ENCODE measurements around the gene PRKAG3. TPM values are rescaled to one million over a fixed set of nuclear protein-coding genes. Genes with fewer than 3 reads are reported as not detected.
A peak's percentile ranks its signal among the peaks of the same experiment; 100 is the strongest.

PRKAG3 gene
- total and polyA plus RNA-seq, 2 donors (not counting 3 experiments of a cell fraction or from before 2014, with no cell fraction given): not detected

DNA sequence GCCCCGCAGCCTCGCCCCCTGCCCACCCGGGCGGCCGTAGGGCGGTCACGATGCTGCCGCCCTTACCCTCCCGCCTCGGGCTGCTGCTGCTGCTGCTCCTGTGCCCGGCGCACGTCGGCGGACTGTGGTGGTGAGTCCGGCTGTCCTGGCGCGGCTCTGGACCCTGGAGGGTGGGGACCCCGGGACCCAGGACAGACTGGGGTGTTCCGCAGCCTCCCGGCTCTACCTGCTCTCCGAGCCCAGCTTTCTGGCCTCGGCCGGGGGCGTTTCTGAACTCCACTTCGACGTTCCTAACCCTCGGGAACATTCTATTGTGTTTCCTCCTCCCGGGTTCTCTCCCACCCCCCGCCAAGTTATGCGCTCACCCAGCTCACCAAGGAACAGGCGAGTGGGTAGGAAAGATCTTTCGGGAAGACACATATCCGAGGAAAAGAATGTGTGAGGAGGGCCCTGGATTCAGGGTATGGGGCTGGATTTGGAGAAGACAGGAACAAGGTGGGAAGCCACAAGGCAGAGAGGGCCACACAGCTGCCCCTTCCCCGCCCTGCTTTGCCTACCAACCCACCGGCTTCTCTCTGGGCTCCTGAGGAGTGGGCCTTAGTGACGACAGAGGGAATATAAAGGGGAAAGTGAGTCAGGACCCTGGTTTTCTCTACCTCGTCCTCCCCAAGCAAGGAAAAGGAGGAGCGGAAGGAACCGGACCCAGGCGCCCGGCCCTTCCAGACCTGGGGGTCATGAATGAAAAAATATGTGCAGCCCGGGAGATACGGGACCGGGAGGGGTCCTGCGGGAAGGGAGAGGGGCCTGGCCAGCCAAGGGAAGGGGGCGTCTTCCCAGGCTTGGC is 28.6 kb upstream of the PRKAG3 start:
- TF ChIP-seq POLR2AphosphoS5 (IDR thresholded peaks at IDR 0.05; ENCODE audit: insufficient read depth, low read depth, low read length) (no peak), EZH2 (IDR thresholded peaks at IDR 0.05; ENCODE audit: borderline replicate concordance, low read depth, low read length, severe bottlenecking) (peak; percentile 89), MYC (IDR thresholded peaks at IDR 0.05; ENCODE audit: low read depth, low read length) (no peak)
- TF ChIP-seq, protein P1, sequence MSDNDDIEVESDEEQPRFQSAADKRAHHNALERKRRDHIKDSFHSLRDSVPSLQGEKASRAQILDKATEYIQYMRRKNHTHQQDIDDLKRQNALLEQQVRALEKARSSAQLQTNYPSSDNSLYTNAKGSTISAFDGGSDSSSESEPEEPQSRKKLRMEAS (IDR thresholded peaks at IDR 0.05; ENCODE audit: insufficient read depth, insufficient read length): no peak
- dilution Hi-C loops (cut with MboI; ENCODE audit: extremely low pct_ligation_motif_present, low sequenced_read_pairs) (no loop called here), intact Hi-C loops (cut with micrococcal nuclease) (no loop called here)
- no peaks in the 10 kb centered on the region for H3K4me1 ChIP-seq (ENCODE audit: control insufficient read depth, extremely low read depth, insufficient read depth, low read length)
- no peak overlapping the region for H3K27ac ChIP-seq (ENCODE audit: insufficient read depth, low read depth, low read length)
- H3K9me1 ChIP-seq (replicated peaks; ENCODE audit: control insufficient read depth, extremely low read depth, insufficient read depth, low read length): no peaks in the 10 kb centered on the region
- H3K4me2 ChIP-seq (ENCODE audit: insufficient read depth, low read length): no peak overlapping the region
- H3K27me3 ChIP-seq (ENCODE audit: control insufficient read depth in 2 of 2, insufficient read depth in 2 of 2, low read length in 2 of 2): peaks cover 60 to 63% of the 10 kb centered on the region in 2 experiments
- ChIA-PET CTCF (interaction anchor here (0.6 to 1.5 kb wide), 5 partner anchors 12 to 398 kb away, joined by 3 to 12 read pairs (median 6); no protein-coding TSS in a partner anchor), POLR2A (no interaction called here)
- no peak for FAIRE-seq
- H3K36me3 ChIP-seq (ENCODE audit: control insufficient read depth in 2 of 2, extremely low read depth in 1 of 2, insufficient read depth in 2 of 2, low read length in 2 of 2): no peaks in the 10 kb centered on the region
- no peaks in the 10 kb centered on the region for H3K79me2 ChIP-seq (ENCODE audit: control insufficient read depth, insufficient read depth, low read length)
- H3K9ac ChIP-seq (replicated peaks; ENCODE audit: extremely low read depth, insufficient read depth, low read length): no peak overlapping the region
- no peak overlapping the region for H2AFZ ChIP-seq (ENCODE audit: low read depth, low read length)
- H4K20me1 ChIP-seq (replicated peaks; ENCODE audit: control insufficient read depth, extremely low read depth, insufficient read depth, low read length): no peaks in the 10 kb centered on the region
- no peaks in the 10 kb centered on the region for H3K9me3 ChIP-seq (replicated peaks; ENCODE audit: control insufficient read depth, insufficient read depth, low read length)
- BruUV-seq (replicated peaks): no TSS peak
- no peak for DNase-seq (ENCODE audit: low read depth, low spot score)
- H3K4me3 ChIP-seq (replicated peaks in 1 of 3; ENCODE audit: insufficient read depth in 1 of 3, low read depth in 1 of 3, low read length in 3 of 3): no peak overlapping the region

DNA sequence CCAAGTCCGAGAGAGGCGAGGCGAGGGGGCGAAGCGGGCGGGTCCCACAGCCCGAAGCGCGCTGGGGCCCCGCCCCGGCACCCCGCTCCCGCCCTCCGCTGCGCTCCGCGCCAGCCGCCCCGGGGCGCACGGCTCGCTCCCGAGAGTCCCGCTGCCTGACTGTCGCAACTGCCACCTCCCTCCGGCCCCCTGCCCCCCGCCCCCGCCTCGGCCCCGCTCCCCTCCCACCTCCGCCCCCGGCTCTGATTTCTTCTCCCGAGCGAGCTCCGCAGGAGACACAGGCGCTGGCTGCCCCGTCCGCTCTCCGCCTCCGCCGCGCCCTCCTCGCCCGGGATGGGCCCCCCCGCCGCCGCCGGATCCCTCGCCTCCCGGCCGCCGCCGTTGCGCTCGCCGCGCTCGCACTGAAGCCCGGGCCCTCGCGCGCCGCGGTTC is 28.0 kb upstream of the PRKAG3 start, which contains the start of gene WNT6:
Gene WNT6 (plus strand): TSS at position 250 of the 432 bp plus-strand sequence. CDS start 233 bp downstream, outside the sequence.
- dilution Hi-C loops (cut with MboI; ENCODE audit: extremely low pct_ligation_motif_present, low sequenced_read_pairs): no loop called here
- H3K9me3 ChIP-seq (replicated peaks; ENCODE audit: control insufficient read depth, insufficient read depth, low read length): no peaks in the 10 kb centered on the region
- DNase-seq (ENCODE audit: low read depth, low spot score) (no peak), FAIRE-seq (no peak)
- no peaks in the 10 kb centered on the region for H3K4me1 ChIP-seq (ENCODE audit: control insufficient read depth, extremely low read depth, insufficient read depth, low read length)
- H3K4me3 ChIP-seq (replicated peaks in 1 of 3; ENCODE audit: insufficient read depth in 1 of 3, low read depth in 1 of 3, low read length in 3 of 3): no peak within 1 kb of the TSS
- no peak within 1 kb of the TSS for H3K27ac ChIP-seq (ENCODE audit: insufficient read depth, low read depth, low read length)
- H3K9me1 ChIP-seq (replicated peaks; ENCODE audit: control insufficient read depth, extremely low read depth, insufficient read depth, low read length): no peaks in the 10 kb centered on the region
- BruUV-seq (replicated peaks): no TSS peak
- H3K36me3 ChIP-seq (ENCODE audit: control insufficient read depth in 2 of 2, extremely low read depth in 1 of 2, insufficient read depth in 2 of 2, low read length in 2 of 2): no peaks in the 10 kb centered on the region
- H4K20me1 ChIP-seq (replicated peaks; ENCODE audit: control insufficient read depth, extremely low read depth, insufficient read depth, low read length): no peaks in the 10 kb centered on the region
- no peak within 1 kb of the TSS for H3K4me2 ChIP-seq (ENCODE audit: insufficient read depth, low read length)
- intact Hi-C loops (cut with micrococcal nuclease): no loop called here
- H3K9ac ChIP-seq (replicated peaks; ENCODE audit: extremely low read depth, insufficient read depth, low read length): no peak within 1 kb of the TSS
- ChIA-PET CTCF (interaction anchor here (0.6 to 2.6 kb wide), 3 partner anchors 17 to 397 kb away, joined by 3 to 15 read pairs (median 6); no protein-coding TSS in a partner anchor), POLR2A (no interaction called here)
- H2AFZ ChIP-seq (ENCODE audit: low read depth, low read length): no peak within 1 kb of the TSS
- TF ChIP-seq FOS (IDR thresholded peaks at IDR 0.05; ENCODE audit: borderline replicate concordance, insufficient read depth, low read length) (no peak), POLR2A (IDR thresholded peaks at IDR 0.05; ENCODE audit: low read depth, low read length) (no peak), MYC (IDR thresholded peaks at IDR 0.05; ENCODE audit: low read depth, low read length) (no peak), JUN (IDR thresholded peaks at IDR 0.05; ENCODE audit: borderline replicate concordance, insufficient read depth, insufficient read length, low read depth) (no peak), POLR2AphosphoS5 (IDR thresholded peaks at IDR 0.05; ENCODE audit: insufficient read depth, low read depth, low read length) (no peak), EZH2 (IDR thresholded peaks at IDR 0.05; ENCODE audit: borderline replicate concordance, low read depth, low read length, severe bottlenecking) (no peak), GATA2 (IDR thresholded peaks at IDR 0.05; ENCODE audit: insufficient read depth, insufficient read length, low read depth, low read length) (no peak)
- TF ChIP-seq, protein P2, sequence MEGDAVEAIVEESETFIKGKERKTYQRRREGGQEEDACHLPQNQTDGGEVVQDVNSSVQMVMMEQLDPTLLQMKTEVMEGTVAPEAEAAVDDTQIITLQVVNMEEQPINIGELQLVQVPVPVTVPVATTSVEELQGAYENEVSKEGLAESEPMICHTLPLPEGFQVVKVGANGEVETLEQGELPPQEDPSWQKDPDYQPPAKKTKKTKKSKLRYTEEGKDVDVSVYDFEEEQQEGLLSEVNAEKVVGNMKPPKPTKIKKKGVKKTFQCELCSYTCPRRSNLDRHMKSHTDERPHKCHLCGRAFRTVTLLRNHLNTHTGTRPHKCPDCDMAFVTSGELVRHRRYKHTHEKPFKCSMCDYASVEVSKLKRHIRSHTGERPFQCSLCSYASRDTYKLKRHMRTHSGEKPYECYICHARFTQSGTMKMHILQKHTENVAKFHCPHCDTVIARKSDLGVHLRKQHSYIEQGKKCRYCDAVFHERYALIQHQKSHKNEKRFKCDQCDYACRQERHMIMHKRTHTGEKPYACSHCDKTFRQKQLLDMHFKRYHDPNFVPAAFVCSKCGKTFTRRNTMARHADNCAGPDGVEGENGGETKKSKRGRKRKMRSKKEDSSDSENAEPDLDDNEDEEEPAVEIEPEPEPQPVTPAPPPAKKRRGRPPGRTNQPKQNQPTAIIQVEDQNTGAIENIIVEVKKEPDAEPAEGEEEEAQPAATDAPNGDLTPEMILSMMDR (IDR thresholded peaks at IDR 0.05; ENCODE audit: extremely low read depth in 1 of 2, insufficient read depth in 1 of 2, low read depth in 1 of 2, low read length in 2 of 2): no peak
- TF ChIP-seq, protein P1 (IDR thresholded peaks at IDR 0.05; ENCODE audit: insufficient read depth, insufficient read length): no peak
- no peaks in the 10 kb centered on the region for H3K79me2 ChIP-seq (ENCODE audit: control insufficient read depth, insufficient read depth, low read length)
- H3K27me3 ChIP-seq (ENCODE audit: control insufficient read depth in 2 of 2, insufficient read depth in 2 of 2, low read length in 2 of 2): peaks cover 66 to 69% of the 10 kb centered on the region in 2 experiments

Measured in endothelial cell of umbilical vein (primary cell).